NCI-H2227 treated with DMSO at 0.1 percent for 48 hours (cell line): Measurements from ENCODE around the gene MYO5C.

Experiments
- DNase-seq: peaks from one replicate; lab custom pipeline; 2025; lab: John Stamatoyannopoulos, UW

Gene MYO5C, protein sequence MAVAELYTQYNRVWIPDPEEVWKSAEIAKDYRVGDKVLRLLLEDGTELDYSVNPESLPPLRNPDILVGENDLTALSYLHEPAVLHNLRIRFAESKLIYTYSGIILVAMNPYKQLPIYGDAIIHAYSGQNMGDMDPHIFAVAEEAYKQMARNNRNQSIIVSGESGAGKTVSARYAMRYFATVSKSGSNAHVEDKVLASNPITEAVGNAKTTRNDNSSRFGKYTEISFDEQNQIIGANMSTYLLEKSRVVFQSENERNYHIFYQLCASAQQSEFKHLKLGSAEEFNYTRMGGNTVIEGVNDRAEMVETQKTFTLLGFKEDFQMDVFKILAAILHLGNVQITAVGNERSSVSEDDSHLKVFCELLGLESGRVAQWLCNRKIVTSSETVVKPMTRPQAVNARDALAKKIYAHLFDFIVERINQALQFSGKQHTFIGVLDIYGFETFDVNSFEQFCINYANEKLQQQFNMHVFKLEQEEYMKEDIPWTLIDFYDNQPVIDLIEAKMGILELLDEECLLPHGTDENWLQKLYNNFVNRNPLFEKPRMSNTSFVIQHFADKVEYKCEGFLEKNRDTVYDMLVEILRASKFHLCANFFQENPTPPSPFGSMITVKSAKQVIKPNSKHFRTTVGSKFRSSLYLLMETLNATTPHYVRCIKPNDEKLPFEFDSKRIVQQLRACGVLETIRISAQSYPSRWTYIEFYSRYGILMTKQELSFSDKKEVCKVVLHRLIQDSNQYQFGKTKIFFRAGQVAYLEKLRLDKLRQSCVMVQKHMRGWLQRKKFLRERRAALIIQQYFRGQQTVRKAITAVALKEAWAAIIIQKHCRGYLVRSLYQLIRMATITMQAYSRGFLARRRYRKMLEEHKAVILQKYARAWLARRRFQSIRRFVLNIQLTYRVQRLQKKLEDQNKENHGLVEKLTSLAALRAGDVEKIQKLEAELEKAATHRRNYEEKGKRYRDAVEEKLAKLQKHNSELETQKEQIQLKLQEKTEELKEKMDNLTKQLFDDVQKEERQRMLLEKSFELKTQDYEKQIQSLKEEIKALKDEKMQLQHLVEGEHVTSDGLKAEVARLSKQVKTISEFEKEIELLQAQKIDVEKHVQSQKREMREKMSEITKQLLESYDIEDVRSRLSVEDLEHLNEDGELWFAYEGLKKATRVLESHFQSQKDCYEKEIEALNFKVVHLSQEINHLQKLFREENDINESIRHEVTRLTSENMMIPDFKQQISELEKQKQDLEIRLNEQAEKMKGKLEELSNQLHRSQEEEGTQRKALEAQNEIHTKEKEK (N-terminal part only)

DNA sequence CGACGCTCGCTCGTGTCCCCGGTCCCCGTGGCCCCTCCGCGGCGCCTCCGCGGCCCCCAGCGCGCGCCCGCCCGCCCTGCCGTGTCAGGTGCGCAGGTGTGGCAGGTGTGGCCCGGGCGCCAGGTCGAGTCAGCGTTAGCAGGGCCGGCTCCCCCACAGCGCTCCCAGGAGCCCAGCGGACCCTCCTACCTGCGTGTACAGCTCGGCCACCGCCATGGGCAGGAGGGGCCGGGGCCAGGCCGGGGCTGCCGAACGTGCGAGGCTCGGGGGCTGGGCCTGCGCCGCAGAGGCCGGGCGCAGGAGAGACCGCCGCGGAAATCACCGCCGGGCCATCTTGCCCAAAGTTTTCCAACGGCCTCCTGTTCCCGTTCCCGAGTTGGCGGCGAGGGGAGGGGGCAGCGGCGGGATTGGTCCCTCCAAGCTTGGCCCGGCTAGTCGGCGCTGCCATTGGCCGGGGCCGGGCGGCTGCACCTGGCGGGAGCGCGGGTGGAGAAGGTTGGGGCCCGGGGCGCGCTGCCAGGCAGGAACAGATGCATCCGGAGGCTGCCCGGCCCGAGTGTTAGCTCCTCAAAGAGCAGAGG lies at the start of gene MYO5C:
TSS of gene MYO5C (minus strand) at position 384 of the 581 bp plus-strand sequence. CDS start at position 216, 168 bp downstream.
- DNase-seq: no peak

DNA sequence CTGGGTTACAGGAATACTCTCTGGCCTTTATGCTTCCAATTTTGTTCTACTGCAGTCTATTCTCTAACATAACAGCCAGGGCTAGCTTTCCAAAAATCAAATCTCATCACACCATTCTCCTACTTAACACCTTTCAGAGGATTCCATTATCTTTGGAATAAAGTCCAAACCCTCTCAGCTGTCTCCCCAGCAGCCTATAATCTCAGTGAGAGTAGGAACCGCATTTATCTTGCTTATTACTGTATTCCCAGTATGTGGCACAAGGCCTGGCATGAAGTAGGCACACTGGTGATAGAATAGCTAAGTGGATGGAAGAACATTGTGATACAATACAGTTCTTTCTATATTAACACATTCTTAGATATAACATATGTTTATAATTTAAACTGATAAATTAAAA lies 49.0 kb upstream of the MYO5C start:
- DNase-seq: no peak

DNA sequence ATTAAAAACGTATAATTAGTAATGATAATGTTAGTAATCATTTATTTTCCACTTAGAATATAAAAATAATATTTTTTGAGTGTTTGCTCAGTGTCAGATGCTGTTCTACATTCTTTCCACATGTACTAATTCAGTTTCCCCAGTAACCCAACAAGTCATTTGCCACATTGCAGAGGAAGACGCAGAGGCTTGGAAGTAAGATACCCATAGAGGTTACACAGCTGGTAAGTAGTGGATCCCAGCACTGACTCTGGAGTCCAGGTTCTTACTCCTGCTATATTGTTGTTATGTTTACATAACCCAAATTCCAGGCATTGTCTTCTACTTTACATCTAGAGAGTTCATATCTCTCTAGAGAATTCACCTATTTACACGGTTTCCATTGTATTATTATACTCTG lies 48.2 kb upstream of the MYO5C start:
- DNase-seq: no peak

DNA sequence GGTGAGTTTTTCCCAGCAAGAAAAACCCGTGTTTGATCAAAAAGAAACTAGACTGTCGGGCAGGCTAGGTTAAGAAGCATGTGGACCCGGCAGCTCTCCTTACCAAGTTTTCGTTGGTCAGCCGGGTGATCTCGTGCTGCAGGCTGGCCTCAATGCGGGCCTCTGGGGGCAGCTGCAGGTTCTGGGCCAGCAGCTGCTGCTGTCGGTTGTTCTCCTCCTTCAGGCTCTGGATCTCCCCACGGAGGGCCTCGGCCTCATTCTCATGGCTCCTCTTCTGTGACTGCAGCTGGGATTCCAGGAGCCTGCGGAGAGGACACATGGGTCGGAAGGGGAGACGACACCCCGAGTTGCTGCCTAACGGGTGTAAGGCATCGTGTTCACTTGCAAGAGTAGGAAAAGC lies 44.5 kb upstream of the MYO5C start:
- no peak for DNase-seq

DNA sequence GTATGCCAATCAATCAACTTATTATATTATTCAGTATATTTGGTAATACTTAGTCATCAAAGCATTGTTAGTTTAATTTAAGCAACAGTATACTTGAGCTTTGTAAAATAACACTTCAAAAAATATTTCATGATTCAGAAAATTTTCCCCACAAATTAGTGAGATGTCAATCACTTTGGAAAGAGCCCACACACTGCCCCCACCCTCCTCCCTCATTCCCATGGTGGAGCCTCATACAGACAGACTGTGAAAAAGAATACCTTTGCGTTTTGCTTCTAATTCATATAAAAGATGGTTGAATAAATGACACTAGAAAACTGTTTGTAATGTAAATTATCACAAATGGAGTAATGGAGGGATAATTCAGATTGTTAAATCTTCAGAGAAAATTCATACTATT lies 43.3 kb upstream of the MYO5C start:
- no peak for DNase-seq

DNA sequence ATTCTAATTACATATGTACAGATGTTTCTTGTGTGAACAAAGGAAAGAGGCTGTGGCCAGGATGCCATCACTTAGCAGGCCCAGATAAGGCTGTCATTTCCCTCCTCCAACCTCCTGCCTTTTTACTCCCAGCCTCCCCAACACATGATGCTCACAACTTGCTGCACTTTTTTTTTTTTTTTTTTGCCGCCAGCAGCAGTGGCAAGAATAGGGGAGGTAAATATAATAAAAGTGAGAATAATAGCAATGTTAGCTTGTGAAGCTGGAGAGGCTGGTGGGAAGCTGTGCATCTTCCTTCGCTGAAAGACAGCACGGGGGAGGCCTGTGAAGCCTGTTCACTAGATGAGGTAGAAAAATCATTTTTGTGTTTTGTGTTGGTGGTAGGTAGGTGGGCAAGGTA lies 42.5 kb upstream of the MYO5C start:
- DNase-seq: peak; percentile 3

DNA sequence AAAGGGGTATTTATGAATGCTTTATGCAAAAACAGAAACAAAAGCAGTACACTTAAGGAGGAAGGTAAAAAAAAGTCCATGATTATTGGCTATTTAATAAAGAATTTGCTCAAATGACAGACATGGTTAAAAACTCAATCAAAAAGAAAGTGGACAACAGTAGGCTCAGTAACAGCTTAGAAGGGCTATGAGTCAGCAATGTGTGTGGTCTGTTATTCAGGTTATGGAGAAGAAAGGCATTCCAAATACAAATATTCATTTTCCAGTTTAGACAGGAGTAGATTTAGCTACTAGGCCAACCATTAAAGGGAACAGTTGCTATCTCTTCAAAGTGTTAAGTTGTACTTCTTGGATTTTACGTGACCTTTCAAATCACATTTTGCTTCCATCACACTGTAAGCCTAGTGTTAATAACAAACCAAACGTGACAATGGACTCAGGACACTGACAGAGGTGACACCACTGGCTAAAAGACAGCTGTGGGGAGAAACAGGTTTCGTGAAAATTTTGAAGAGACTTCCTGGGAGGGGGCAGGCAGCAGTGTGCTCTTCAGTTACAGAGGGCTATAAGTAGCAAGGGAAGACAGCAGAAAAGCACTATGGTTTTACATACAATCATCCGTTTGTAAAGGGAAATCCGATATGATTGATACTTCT lies 41.7 kb upstream of the MYO5C start:
- no peak for DNase-seq

DNA sequence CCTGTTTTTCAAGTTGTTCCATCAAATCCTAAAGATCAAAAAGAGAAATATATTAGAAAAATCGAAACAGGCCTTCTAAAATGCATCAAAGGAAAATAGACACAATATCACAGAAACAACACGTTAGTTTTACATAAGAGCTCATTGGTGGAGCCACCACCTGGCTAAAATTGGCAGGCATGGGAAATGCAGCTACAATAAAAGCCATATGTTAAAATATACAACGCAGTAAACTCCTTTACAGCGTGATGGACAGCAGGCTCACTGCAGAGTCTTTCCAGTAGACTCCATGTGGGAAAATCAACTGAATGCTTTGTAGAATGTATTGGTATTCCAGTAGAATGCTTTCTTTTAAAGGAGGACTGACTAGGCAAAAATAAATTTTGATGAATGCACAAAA lies 40.9 kb upstream of the MYO5C start:
- DNase-seq: no peak

DNA sequence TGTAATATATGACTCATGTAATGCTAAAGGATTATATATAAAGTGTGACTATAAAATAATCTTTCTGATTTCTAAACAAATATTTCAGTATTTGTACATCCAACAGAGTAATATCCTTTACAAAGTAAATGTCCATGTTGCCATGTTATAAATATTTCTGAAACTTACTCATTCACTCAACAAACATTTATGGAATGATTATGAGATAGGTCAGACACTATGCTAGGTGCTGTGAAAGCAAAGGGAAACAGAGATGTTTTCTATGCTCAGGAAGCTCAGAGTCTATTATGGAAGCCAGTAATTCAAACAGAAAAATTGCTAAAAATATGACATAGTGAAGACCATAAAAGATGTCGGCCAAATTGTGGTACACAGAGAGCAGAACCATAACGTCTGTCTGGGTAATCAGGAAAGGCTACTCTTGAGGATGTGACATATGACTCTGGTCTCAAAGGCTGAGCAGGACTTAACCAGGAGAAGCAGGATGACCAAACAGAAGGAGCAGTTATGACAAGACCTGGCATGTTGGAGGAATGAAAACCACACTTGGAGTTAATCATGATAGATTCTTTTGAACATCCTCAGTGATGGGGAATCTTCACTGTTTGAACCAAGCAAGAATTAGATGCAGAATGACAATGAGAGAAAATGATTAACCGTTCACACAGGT lies 39.0 kb upstream of the MYO5C start:
- no peak for DNase-seq

DNA sequence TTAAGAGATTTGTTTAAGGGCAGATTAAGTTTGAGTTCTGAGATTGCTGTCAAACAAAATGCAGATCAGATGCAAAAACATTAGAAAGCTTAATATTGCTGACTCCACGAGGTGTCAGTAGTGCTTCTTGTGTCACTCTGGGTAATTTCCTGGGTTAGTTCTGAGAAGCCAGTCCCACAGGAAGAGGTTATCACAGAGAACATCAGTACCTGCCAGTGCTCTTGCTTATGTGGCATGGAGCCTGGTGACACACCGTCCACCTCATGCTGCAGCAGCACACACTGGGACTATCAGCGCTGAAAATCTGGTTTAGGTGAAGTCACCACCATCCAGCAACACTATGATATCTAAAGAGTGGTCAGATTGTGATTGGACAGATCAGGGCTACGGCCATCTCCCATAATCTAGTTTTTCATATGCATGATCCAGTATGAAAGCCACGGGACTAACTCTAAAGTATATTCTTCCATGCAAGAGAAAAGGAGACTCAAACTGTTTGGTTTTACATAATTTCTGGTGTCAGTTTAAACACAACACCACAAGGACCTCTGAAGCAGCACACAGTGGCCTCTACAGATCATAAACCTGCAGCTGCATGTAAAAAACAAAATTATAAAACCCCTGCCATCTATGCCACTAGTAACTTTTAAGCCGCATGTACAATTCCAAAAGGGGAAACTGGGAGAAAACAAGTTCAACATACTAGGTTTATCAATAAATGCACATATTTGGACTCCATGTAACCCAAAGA lies 36.1 kb upstream of the MYO5C start:
- no peak for DNase-seq

DNA sequence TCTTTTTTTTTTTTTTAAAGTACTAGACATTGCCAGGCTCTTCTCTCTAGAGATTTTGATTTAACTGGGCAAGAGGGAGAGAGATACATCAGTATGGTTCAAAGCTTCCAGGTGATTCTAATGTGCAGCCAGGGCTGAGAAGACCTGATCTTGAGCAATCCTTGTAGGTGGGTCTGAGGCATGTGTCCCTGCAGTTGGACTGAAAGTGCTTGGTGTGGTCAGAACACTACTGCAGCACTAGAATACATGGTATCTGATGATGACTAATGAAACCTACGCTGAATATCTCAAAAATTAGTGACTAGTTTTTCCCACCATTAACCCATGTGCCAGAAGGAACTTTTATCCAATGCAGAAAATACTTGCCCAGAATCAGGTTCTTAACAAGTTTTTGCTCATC lies 34.4 kb upstream of the MYO5C start:
- DNase-seq: no peak

DNA sequence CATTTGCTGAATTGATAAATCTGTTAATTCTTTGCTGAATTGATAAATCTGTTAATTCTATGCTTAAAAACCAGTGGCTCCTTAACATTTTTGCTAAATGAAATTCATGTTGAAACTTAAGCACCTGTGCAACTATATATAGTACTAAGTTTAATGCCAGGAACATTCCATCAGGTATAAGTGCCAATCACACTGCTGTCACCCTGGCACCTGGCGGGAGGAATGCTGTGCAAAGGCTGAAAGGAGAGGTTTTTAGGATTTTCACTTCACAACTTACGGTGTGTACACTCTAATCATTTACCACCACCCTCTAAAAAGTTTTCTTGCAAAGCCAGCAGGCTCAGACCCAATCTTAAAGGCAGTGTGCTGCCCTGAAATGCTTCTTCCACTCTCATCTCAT lies 33.5 kb upstream of the MYO5C start:
- no peak for DNase-seq

DNA sequence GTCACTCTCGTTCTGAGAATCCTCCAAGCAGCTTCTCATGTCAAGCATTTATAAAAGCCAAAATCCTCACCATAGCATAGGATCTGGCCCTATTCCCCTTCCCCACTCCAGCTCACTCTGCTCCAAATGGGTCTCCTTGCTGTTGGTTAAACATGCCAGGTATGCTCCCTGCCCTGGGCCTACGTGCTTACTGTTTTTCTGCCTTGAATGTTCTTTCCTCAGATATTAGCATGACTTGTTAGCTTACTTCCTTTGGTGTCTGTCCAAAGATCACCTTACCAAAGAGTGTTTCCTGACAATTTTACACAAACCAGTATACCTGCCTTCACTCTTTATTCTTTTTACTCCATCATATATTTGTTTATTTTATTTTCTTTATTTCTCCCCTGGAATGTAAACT lies 33.1 kb upstream of the MYO5C start:
- DNase-seq: no peak

DNA sequence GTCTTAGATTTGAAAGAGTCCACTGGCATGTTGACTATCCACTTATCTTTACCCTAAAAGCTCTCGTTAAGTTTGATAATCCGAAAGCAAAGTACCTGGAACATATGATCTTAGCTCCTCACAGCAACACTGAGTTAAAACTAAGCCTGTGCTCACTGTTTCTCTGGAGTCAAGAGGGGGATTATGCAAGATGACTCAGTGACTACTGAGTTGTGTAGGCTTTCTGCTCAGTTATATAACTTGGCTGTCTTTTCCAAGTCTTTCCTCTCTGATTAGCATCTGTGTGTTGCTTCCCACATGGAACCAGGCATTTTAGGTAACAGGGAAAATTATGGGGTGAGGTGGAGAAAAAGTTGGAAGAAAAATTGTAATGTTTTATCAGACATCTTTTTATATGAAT lies 31.2 kb upstream of the MYO5C start:
- no peak for DNase-seq

DNA sequence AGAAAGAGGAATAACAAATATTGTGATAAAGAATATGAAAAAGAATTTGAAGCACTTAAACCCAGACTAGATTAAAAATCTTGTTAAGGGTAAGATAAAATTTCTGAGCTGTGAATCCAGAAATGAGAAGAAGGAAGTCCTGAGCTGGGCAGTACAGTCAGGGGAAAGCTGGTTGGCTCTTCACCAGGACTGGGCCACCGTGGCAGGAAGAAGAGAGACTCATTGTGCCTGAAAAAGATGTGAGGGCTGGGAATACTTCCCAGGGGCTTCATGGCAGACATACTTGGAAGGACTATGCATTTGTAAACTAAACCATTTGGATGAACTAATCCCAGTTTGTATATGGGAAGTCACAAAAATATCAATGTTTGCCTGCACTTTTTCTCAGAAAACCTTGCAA lies 28.5 kb upstream of the MYO5C start:
- DNase-seq: no peak

DNA sequence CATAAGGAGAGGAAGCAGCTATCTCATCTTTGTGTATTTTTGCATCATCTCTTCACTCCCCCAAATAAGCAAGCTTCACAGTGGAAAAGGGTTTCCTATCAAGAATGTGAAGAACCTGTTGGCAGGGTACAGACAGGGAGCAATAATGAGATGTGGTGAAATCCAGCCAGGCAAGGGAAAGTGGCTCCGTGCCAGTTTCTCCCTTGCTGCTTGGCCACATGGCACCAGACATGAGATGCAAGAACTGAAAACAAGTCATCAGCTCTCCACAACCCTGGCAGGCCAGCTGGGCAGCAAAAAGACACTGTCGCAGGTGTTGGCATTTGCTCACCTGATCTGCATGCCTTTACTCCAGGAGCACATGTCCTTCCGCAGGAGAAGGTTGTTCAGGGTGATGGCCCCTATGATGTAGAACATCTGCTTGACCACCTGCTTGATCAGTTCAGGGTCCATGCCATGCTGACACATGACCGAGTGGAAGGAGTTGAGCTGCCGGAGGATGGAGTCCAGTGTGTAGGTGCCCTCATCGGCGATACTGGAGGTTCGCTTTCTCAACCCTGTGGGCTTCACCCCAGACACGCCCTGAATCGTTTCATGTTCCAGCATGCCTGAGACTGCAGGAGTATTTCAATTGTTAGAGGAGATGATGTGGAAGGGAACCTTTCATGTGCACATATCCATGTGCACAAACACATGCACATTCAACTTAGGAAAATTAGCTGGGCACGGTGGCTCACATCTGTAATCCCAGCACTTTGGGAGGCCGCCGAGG lies 23.3 kb upstream of the MYO5C start:
- DNase-seq: no peak

DNA sequence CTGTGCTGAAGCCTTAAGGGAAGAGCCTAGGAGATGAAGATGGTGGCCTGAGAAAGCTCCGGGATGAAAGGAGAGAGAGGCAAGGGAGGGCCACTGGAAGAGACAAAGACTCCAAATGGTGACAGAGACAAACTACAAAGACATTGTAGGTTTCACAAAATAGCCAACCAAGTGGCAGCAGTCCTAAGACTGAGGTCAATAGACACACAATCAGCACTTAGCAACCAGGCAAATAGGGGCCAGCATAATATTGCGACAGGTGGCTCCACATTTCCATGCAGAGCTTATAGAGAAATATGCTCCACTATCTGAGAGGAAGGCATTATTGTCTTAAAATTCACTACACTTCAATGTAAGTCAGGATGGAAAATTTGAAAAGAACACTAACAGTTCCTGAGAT lies 22.1 kb upstream of the MYO5C start:
- no peak for DNase-seq

DNA sequence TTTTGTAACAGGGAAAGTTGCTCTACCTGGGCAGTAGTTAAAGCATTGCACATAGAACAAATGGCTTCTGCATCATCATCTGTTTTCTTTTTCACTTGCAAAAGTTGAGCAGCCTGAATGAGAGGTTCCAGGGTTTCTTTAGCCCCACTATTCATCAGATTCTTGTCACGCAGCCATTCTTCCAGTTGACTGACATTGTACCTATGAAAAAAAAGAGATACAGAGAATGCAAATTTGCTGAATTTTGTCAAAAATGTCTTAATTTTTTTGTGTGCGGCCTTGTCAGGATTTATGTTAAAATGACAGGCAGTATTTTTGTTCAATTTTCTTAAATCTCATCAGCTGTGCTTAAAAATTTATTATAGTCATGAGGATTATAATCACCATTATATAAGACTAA lies 21.4 kb upstream of the MYO5C start:
- DNase-seq: no peak

DNA sequence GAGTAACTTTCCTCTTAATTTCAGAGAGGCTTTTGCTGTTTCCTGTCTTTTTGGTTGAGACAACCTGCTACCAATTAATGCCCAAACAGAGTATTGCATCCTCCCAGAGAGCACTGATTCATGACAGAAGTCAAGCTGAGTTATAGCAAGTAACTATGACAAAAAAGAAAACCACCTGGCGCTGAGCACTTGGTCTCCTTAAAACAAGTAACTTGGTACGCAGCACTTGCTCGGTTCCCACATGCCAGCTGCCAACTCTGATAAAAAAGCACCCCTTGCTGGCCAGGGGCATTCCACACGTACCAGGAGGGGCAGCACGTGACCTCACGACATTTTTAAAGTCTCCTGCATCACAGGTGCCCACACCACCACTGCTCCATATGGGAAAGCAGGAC lies 13.5 kb upstream of the MYO5C start:
- DNase-seq: no peak
